IPS-NIHi7 (cell line): ENCODE measurements around the gene SYNDIG1.

ENCODE experiments used
- DNase-seq: peaks from one replicate; pipeline ENCODE4 v3.0.0; 2012; ENCODE audit warnings: mixed read lengths; ENCODE audit errors: extremely low spot score

The SYNDIG1 gene

GRCh38 chr20:24522452-24523330 lies 53.3 kb downstream of the SYNDIG1 start:
- DNase-seq = no peak

GRCh38 chr20:24523661-24524060 lies 54.2 kb downstream of the SYNDIG1 start:
- no peak for DNase-seq

- no peak for DNase-seq
Observed at GRCh38 chr20:24528583-24529368, 59.3 kb downstream of the SYNDIG1 start.

- DNase-seq = no peak
Observed at GRCh38 chr20:24529369-24529719, 59.9 kb downstream of the SYNDIG1 start.

- no peak for DNase-seq
Observed at GRCh38 chr20:24530131-24530680, 60.8 kb downstream of the SYNDIG1 start.

- DNase-seq = no peak
Observed at GRCh38 chr20:24531202-24531601, 61.8 kb downstream of the SYNDIG1 start.

- no peak for DNase-seq
Observed at GRCh38 chr20:24531631-24532419, 62.4 kb downstream of the SYNDIG1 start.

- DNase-seq = peak; percentile 57
Observed at GRCh38 chr20:24533449-24533848, 64.0 kb downstream of the SYNDIG1 start.

- DNase-seq = no peak
Observed at GRCh38 chr20:24534282-24534681, 64.9 kb downstream of the SYNDIG1 start.

GRCh38 chr20:24535941-24536730 lies 66.7 kb downstream of the SYNDIG1 start:
- no peak for DNase-seq

- DNase-seq = no peak
Observed at GRCh38 chr20:24537210-24537609, 67.8 kb downstream of the SYNDIG1 start.

GRCh38 chr20:24542721-24543120 lies 73.3 kb downstream of the SYNDIG1 start:
- no peak for DNase-seq

- DNase-seq = no peak
Observed at GRCh38 chr20:24543168-24543567, 73.7 kb downstream of the SYNDIG1 start.

- no peak for DNase-seq
Observed at GRCh38 chr20:24543741-24544140, 74.3 kb downstream of the SYNDIG1 start.

- no peak for DNase-seq
Observed at GRCh38 chr20:24544371-24544770, 74.9 kb downstream of the SYNDIG1 start.

- DNase-seq = no peak
Observed at GRCh38 chr20:24545168-24545567, 75.7 kb downstream of the SYNDIG1 start.

GRCh38 chr20:24546232-24546892 lies 76.9 kb downstream of the SYNDIG1 start:
- no peak for DNase-seq

GRCh38 chr20:24547967-24548366 lies 78.5 kb downstream of the SYNDIG1 start:
- no peak for DNase-seq

GRCh38 chr20:24559114-24559732 lies 89.8 kb downstream of the SYNDIG1 start:
- DNase-seq = no peak
